K562 (cell line): Measurements from ENCODE around the gene CWF19L1. TPM values are rescaled to one million over a fixed set of nuclear protein-coding genes. Genes with fewer than 3 reads are reported as not detected.
"Not testable (repeated sequence)": the region's sequence is repeated elsewhere in the genome, so short reads cannot be mapped to it uniquely, and the experiment has no call there.

ENCODE experiments used
- ATAC-seq: fragments of 200-7000 bp; cut with Tn5 transposase; 3 replicates; pipeline ENCODE4 v1.9.1; 2020; ENCODE audit warnings: moderate library complexity
- BruUV-seq: library from RNA; stranded (reverse); fragments of 400-500 nt; replicated peaks from 2 replicates; lab custom pipeline; 2021; lab: Mats Ljungman, UMichigan
- CTCF ChIA-PET: fragments of 300-600 bp; formaldehyde crosslinking; extraction: SDS; loops from one replicate; lab custom pipeline; 2021; ENCODE audit warnings: low intra/inter-chr PET ratio; lab: Yijun Ruan, JAX
- POLR2A ChIA-PET: fragments of 300-600, 350-650 bp; sonication (Branson Sonifier 250); formaldehyde crosslinking; extraction: SDS; loops from one replicate; lab custom pipeline; 2021; ENCODE audit warnings: antibody characterized with exemption, inconsistent platforms; lab: Yijun Ruan, JAX
- DNase-seq, 4 experiments: peaks; one replicate each; pipeline versions ENCODE4 v3.0.0 to v3.0.0-alpha.2; 2011 to 2018; ENCODE audit warnings: low spot score in 3 of 4, mixed read lengths in 3 of 4; ENCODE audit errors: extremely low read depth in 1 of 4
- FAIRE-seq: peaks from 2 replicates; lab custom pipeline; 2011; peaks lifted over from hg19 to GRCh38; lab: Jason Lieb, UNC
- H2AFZ ChIP-seq: 2 replicates; pipeline ENCODE4 v1.6.0; 2011; ENCODE audit warnings: low read depth, low read length, control low read depth, inconsistent platforms
- H3K27ac ChIP-seq: fragments of 200-600 bp; 3 replicates; pipeline ENCODE4 v1.8.0; 2011; ENCODE audit warnings: low read depth, mild to moderate bottlenecking, control low read depth, inconsistent platforms, low read length, moderate library complexity, mixed read lengths; ENCODE audit errors: extremely low read depth
- H3K27me3 ChIP-seq, 2 experiments: fragments of 300-600 bp in 1 of 2; 2 replicates in 1 of 2; 3 replicates in 1 of 2; pipeline versions ENCODE4 v1.6.0 to v1.8.0; 2011; ENCODE audit warnings: inconsistent platforms in 2 of 2, low read length in 2 of 2, mild to moderate bottlenecking in 1 of 2, mixed read lengths in 1 of 2, moderate library complexity in 1 of 2; ENCODE audit not compliant: control insufficient read depth in 2 of 2, insufficient read depth in 2 of 2
- H3K36me3 ChIP-seq: fragments of 300-600 bp; 3 replicates; pipeline ENCODE4 v1.8.0; 2011; ENCODE audit warnings: mild to moderate bottlenecking, low read length, inconsistent platforms; ENCODE audit not compliant: control insufficient read depth, insufficient read depth
- H3K4me1 ChIP-seq, 2 experiments: fragments of 200-600 bp in 1 of 2; replicated peaks in 1 of 2; 2 replicates in 1 of 2; 3 replicates in 1 of 2; pipeline versions ENCODE4 v1.5.1 to v1.8.0; 2011; ENCODE audit warnings: inconsistent platforms in 2 of 2, low read length in 2 of 2, mild to moderate bottlenecking in 1 of 2, mixed read lengths in 1 of 2, moderate library complexity in 1 of 2; ENCODE audit not compliant: control insufficient read depth in 2 of 2, insufficient read depth in 2 of 2
- H3K4me2 ChIP-seq: 2 replicates; pipeline ENCODE4 v1.6.1; 2011; ENCODE audit warnings: low read length, control low read depth, inconsistent platforms, mixed read lengths; ENCODE audit not compliant: insufficient read depth
- H3K4me3 ChIP-seq: fragments of 200-600 bp; sonication (generic), shearing (Covaris generic); 2 replicates; pipeline ENCODE4 v1.5.1; 2016; ENCODE audit warnings: control low read depth, inconsistent platforms
- H3K79me2 ChIP-seq: fragments of 200-600 bp; 3 replicates; pipeline ENCODE4 v1.8.0; 2011; ENCODE audit warnings: low read length, inconsistent platforms; ENCODE audit not compliant: control insufficient read depth, insufficient read depth
- H3K9ac ChIP-seq, 2 experiments: 2 replicates each; pipeline versions ENCODE4 v1.6.0 to v1.6.1; 2011; ENCODE audit warnings: low read depth in 2 of 2, low read length in 2 of 2, control low read depth in 1 of 2, inconsistent platforms in 1 of 2, mild to moderate bottlenecking in 1 of 2, mixed read lengths in 1 of 2; ENCODE audit not compliant: insufficient read depth in 1 of 2
- H3K9me1 ChIP-seq: one replicate; pipeline ENCODE4 v1.6.0; 2011; ENCODE audit warnings: inconsistent platforms, mild to moderate bottlenecking, low read length, moderate library complexity; ENCODE audit not compliant: control insufficient read depth, insufficient read depth
- H3K9me3 ChIP-seq: replicated peaks from 2 replicates; pipeline ENCODE4 v1.5.1; 2011; ENCODE audit warnings: low read depth, low read length, inconsistent platforms; ENCODE audit not compliant: control insufficient read depth, insufficient read depth
- H4K20me1 ChIP-seq: replicated peaks from 2 replicates; pipeline ENCODE4 v1.6.1; 2011; ENCODE audit warnings: low read length, inconsistent platforms, mixed read lengths; ENCODE audit not compliant: control insufficient read depth, insufficient read depth
- JUND ChIP-seq, 2 experiments: IDR thresholded peaks; 2 replicates in 1 of 2; 3 replicates in 1 of 2; pipeline ENCODE4 v1.6.1; 2011; ENCODE audit warnings: borderline replicate concordance in 2 of 2, low read depth in 2 of 2, low read length in 2 of 2, improper control_type of control experiment in 1 of 2, missing biosample characterization in 1 of 2, missing genetic modification characterization in 1 of 2, missing genetic modification reagents in 1 of 2
- WGBS: fragments of 100-300 bp; shearing (Covaris generic); methylation state at CpG from one replicate; pipeline ENCODE4 v1.1.6; 2016; ENCODE audit warnings: low coverage, mixed read lengths; ENCODE audit not compliant: insufficient coverage; ENCODE audit errors: missing lambda C conversion rate; 5-methylcytosine and 5-hydroxymethylcytosine counted together
- in situ Hi-C: fragments of 300-500 bp; cut with MboI; formaldehyde crosslinking; loops from 4 replicates; pipeline ENCODE4 v1.15.0; 2018; ENCODE audit warnings: inconsistent platforms, mixed read lengths
- intact Hi-C: fragments of 100-400 bp; cut with micrococcal nuclease; formaldehyde crosslinking; loops from 2 replicates; pipeline ENCODE4 v1.14.2; 2022
- polyA plus RNA-seq, 8 experiments: library from polyadenylated mRNA; depleted of rRNA in 4 of 8; stranded (reverse) in 5 of 8; unstranded in 3 of 8; fragments of >200 nt; fragmentation: Nextera tagmentation in 2 of 8; fragmentation: Illumina TruSeq in 1 of 8; extraction: Ambion mirVana in 2 of 8; extraction: Trizol in 1 of 8; gene quantifications; 2 replicates each; pipeline versions ENCODE4 v1.2.1 to v1.2.3, GENCODE V29; 2011 to 2014; ENCODE audit warnings: inconsistent platforms in 1 of 8, missing spikeins in 1 of 8
- total RNA-seq, 7 experiments: library from RNA; depleted of rRNA in 6 of 7; stranded (reverse); fragments of >200 nt in 6 of 7; fragmentation: Illumina TruSeq in 2 of 7; extraction: Trizol in 2 of 7; gene quantifications; 2 replicates each; pipeline versions ENCODE4 v1.2.1 to v1.2.3, GENCODE V29; 2011 to 2021; ENCODE audit warnings: low replicate concordance in 1 of 7
- TF ChIP-seq, protein P1 (sequence below), 3 experiments: IDR thresholded peaks in 2 of 3; conservative IDR thresholded peaks in 1 of 3; 2 replicates each; pipeline ENCODE4 v1.5.1; 2011 to 2012; ENCODE audit warnings: low read length in 3 of 3, mild to moderate bottlenecking in 3 of 3, control low read depth in 2 of 3, improper control_type of control experiment in 1 of 3, inconsistent platforms in 1 of 3, low read depth in 1 of 3, mixed read lengths in 1 of 3, moderate library complexity in 1 of 3; ENCODE audit not compliant: insufficient read depth in 2 of 3

Gene CWF19L1
- total and polyA plus RNA-seq, 9 of the 15 experiments (the other 6 are each of a cell fraction or from before 2014, with no cell fraction given) = 19.5 to 49.9 (median 30.9) TPM

DNA sequence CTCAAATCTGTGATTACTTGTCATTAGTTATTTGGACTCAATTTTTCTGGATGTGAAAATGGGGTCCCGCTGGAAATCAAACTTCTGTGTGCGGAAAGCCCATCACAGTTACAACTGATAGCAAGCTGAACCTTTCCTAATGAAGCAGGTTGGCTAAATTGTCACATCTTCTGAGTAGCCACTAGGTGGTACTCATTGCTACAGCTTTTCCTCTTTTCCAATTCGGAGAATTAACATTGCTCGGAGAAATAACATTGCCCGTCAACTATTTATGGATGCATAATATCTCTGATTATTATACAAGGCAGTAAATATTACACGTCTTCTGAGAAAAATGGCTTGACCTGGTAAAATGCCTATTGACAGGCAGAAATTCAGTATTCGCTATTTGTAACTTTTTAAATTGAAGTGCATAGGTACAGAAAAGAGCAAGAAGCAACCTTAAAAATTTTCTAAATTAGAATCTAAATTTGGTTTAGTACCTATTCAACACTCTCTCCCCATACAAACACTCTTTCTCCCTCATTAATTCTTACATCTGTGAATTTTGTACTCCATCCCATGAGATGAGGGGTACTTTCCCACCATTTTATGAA lies 36.4 kb upstream of the CWF19L1 start (continued):
- TF ChIP-seq, protein P1, sequence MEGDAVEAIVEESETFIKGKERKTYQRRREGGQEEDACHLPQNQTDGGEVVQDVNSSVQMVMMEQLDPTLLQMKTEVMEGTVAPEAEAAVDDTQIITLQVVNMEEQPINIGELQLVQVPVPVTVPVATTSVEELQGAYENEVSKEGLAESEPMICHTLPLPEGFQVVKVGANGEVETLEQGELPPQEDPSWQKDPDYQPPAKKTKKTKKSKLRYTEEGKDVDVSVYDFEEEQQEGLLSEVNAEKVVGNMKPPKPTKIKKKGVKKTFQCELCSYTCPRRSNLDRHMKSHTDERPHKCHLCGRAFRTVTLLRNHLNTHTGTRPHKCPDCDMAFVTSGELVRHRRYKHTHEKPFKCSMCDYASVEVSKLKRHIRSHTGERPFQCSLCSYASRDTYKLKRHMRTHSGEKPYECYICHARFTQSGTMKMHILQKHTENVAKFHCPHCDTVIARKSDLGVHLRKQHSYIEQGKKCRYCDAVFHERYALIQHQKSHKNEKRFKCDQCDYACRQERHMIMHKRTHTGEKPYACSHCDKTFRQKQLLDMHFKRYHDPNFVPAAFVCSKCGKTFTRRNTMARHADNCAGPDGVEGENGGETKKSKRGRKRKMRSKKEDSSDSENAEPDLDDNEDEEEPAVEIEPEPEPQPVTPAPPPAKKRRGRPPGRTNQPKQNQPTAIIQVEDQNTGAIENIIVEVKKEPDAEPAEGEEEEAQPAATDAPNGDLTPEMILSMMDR (IDR thresholded peaks at IDR 0.05 in 2 of 3, conservative IDR thresholded peaks at IDR 0.05 in 1 of 3; ENCODE audit: insufficient read depth in 2 of 3, low read depth in 1 of 3, low read length in 3 of 3) = peak; percentile 56 to 70 (median 65); a peak in 5 of 6 replicates
- TF ChIP-seq JUND (IDR thresholded peaks at IDR 0.05; ENCODE audit: borderline replicate concordance, low read depth, low read length) = no peak
- TF ChIP-seq JUND (tag; IDR thresholded peaks at IDR 0.05; ENCODE audit: borderline replicate concordance, low read depth, low read length) = no peak

- H3K4me2 ChIP-seq, H3K4me1 ChIP-seq, H4K20me1 ChIP-seq, H3K9me1 ChIP-seq, H3K9ac ChIP-seq, intact Hi-C loops, H3K9me3 ChIP-seq, DNase-seq, CTCF ChIA-PET, H3K27ac ChIP-seq, H2AFZ ChIP-seq, H3K36me3 ChIP-seq, ATAC-seq, BruUV-seq, FAIRE-seq, H3K4me3 ChIP-seq, H3K79me2 ChIP-seq, in situ Hi-C loops, POLR2A ChIA-PET: not testable (repeated sequence)
- H3K27me3 ChIP-seq = peaks cover 13 to 24% of the 10 kb centered on the region in 2 experiments
- WGBS = 2% methylated on average over 4 of the region's 5 CpGs
These were observed 33.7 kb upstream of the CWF19L1 start for GRCh38 chr10:100301123-100301522.
